Astrocyte of the cerebellum (primary cell): ENCODE data around the gene ZIM2.

Source experiments
- DNase-seq: peaks from one replicate; pipeline ENCODE4 v3.0.0-alpha.2; 2011; ENCODE audit warnings: low read depth
- H3K4me3 ChIP-seq: 2 replicates; pipeline ENCODE4 v1.5.1; 2011; ENCODE audit warnings: mild to moderate bottlenecking, low read depth, low read length, moderate library complexity
- in situ Hi-C: cut with HindIII; loops from 2 replicates; pipeline ENCODE4 v1.10.0; 2017; ENCODE audit warnings: low sequenced_read_pairs
- TF ChIP-seq, protein P1 (sequence below): IDR thresholded peaks from 2 replicates; pipeline ENCODE4 v1.5.1; 2012; ENCODE audit warnings: low read length, low read depth, moderate library complexity, mild to moderate bottlenecking; ENCODE audit errors: missing control alignments

ZIM2 gene

DNA sequence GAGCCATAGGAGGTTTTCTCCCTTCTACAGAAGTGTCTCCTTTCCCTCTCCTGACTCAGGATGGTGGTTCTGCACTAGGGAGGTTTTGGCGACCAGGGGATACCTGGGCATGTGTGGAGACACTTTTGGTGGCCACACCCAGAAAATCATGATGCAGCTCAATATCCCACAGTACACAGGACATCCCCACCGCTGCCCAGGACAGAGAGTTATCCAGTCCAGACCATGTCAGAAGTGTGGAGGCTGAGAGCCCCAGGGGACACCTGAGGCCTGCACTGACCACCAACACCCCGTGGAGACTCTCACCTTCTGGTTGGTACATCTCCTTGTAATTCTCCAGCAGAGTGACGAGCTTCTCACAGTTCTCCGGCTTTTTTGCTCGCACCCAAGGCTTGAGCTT lies 16.6 kb downstream of the ZIM2 start:
- no peak overlapping the region for H3K4me3 ChIP-seq
- in situ Hi-C loops, result no loop called here
- no peak for DNase-seq
- TF ChIP-seq, protein P1, sequence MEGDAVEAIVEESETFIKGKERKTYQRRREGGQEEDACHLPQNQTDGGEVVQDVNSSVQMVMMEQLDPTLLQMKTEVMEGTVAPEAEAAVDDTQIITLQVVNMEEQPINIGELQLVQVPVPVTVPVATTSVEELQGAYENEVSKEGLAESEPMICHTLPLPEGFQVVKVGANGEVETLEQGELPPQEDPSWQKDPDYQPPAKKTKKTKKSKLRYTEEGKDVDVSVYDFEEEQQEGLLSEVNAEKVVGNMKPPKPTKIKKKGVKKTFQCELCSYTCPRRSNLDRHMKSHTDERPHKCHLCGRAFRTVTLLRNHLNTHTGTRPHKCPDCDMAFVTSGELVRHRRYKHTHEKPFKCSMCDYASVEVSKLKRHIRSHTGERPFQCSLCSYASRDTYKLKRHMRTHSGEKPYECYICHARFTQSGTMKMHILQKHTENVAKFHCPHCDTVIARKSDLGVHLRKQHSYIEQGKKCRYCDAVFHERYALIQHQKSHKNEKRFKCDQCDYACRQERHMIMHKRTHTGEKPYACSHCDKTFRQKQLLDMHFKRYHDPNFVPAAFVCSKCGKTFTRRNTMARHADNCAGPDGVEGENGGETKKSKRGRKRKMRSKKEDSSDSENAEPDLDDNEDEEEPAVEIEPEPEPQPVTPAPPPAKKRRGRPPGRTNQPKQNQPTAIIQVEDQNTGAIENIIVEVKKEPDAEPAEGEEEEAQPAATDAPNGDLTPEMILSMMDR, result no peak

DNA sequence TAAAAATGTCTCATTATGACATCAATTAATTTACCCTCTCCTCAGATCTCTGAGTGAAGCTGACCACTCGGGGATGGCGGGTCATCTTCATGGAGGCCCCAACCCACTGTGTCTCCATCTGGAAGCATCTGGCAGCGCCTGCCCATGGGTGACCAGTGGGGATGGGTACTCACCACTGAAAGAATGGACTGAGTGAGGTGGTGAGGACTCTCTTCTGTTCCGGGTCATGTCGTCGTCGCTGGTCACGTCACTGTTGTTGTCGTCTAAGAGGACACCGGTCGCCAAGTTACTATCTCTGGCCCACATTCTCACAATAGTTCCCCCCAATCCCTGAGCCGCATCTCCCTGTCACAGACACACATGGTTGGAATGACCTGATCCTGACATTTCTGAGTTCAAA lies 17.1 kb downstream of the ZIM2 start:
- in situ Hi-C loops, result no loop called here
- DNase-seq, result no peak
- TF ChIP-seq, protein P1, result no peak
- H3K4me3 ChIP-seq, result no peak overlapping the region

DNA sequence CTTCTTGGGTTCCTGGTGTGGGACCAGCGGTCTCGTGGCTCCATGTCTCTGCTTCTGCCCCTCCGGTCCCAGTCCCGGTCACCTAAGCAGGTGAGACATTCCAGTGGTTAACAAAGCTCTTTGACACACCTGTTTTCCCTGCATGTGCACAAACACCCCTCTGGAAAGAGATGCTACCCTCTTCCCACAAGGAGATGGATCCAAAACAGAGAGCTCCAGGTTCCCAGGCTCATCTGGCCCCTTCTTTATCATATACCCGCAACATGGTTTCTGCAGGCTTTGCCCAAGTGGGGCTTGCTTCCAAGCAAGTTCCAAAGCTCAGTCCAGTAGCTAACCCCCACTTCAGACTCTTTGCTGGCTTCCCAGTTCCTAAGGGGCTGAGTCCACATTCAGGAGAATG lies 17.8 kb downstream of the ZIM2 start:
- in situ Hi-C loops, result no loop called here
- no peak overlapping the region for H3K4me3 ChIP-seq
- TF ChIP-seq, protein P1, result no peak
- no peak for DNase-seq

DNA sequence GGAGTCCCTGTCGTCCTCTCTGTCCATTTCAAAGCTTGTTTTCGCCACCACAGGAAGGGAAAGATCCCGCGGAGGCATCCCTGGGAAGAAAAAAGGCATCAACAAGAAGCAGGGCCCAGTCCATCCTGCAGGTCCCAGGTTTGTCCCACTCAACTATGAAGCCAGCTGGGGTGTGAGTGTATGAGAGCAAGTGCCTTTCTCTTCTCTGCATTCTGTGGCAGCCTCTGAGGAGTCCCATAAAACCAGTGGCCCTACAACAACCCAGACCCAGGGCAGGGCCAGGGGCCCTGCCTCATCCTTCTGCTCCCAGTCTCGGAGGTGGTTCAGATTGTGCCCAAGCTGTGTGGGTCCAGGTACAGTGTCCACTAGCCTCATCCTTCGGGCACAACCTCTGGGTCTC lies 18.9 kb downstream of the ZIM2 start:
- DNase-seq, result no peak
- in situ Hi-C loops, result no loop called here
- H3K4me3 ChIP-seq, result no peak overlapping the region
- TF ChIP-seq, protein P1, result no peak

DNA sequence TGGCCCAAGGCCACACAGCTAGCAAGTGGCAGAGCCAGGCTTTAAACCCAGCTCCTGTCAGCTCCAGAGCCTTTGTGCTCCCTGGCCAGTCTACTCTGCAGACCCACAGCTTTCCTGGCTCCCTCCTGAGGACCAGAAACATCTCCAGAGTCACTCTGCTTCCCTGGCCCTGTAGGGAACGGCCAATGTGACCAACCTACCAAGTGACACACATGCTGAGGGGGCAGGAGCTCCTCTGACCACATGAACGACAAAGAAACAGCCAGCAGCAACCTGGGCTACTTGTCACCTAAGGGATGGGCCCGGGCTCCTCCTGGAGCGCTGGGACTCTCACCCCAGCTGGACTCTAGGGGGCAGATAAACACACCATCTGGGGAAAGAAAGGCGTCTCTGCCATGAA lies 19.3 kb downstream of the ZIM2 start:
- no peak for DNase-seq
- H3K4me3 ChIP-seq, result no peak overlapping the region
- TF ChIP-seq, protein P1, result no peak
- in situ Hi-C loops, result no loop called here

DNA sequence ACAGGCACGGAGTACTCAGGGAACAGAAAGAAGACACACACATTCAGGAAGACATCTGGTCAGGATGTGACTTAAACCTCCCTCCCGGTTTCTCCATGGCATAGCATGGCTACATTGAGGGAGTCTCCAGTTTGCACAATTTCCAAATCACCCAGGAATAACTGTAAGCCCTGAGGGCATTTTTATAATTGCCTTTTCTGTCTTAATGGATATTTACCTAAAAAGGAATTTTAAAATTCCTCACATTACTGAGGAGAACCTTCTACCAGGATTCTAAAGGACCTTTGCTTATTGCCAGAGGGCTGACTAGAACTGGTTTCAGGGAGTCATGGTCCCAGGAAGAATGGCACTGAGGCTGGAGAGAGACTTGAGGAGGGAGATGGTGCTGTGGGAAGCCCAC lies 21.4 kb downstream of the ZIM2 start:
- H3K4me3 ChIP-seq, result no peak overlapping the region
- DNase-seq, result no peak
- in situ Hi-C loops, result no loop called here
- TF ChIP-seq, protein P1, result no peak

DNA sequence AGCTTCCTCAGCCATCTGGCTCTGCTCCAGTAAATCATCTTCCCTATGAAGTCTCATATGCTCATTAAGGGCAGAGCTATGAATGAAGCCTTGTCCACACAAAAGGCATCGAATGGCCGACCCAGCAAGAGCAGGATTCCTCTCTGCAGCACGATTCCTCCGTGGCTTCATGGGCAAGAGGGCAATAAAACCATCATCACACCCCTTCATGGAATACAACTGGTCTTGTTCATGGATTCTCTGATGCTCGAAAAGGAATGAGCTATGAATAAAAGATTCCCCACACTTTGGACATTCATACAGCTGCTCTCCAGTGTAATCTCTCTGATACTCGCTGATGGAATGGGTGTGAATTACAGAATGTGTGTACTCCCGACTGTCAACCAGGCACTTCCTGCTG lies 25.9 kb downstream of the ZIM2 start:
- DNase-seq, result no peak
- no peak overlapping the region for H3K4me3 ChIP-seq
- in situ Hi-C loops, result no loop called here
- TF ChIP-seq, protein P1, result no peak
